ENCODE results near the gene TTC31. TPM values are rescaled to one million over a fixed set of nuclear protein-coding genes. Genes with fewer than 3 reads are reported as not detected.
"Not testable (repeated sequence)": the region's sequence is repeated elsewhere in the genome, so short reads cannot be mapped to it uniquely, and the experiment has no call there.

The TTC31 gene
- total RNA-seq, 1 donor from 2014 or later: 19.1 TPM

- peak overlapping the region; percentile 72 for H3K4me3 ChIP-seq (ENCODE audit: low read depth, low read length)
- H3K36me3 ChIP-seq (ENCODE audit: control insufficient read depth, insufficient read depth, low read length): no peaks in the 10 kb centered on the region
Observed at GRCh38 chr2:74439373-74439772, 43.5 kb upstream of the TTC31 start.

GRCh38 chr2:74439803-74440377 lies 43.0 kb upstream of the TTC31 start:
- H3K27me3 ChIP-seq (ENCODE audit: control insufficient read depth, insufficient read depth, low read length): no peaks in the 10 kb centered on the region
- peak overlapping the region; percentile 72 for H3K4me3 ChIP-seq (ENCODE audit: low read depth, low read length)
- no peaks in the 10 kb centered on the region for H3K36me3 ChIP-seq (ENCODE audit: control insufficient read depth, insufficient read depth, low read length)
- no peak for DNase-seq (ENCODE audit: low read depth)
- no peak for TF ChIP-seq CTCF (IDR thresholded peaks at IDR 0.05; ENCODE audit: insufficient read depth, low read length, poor library complexity, severe bottlenecking)

More at GRCh38 chr2:74439373-74439772, 43.5 kb upstream of the TTC31 start:
- no peaks in the 10 kb centered on the region for H3K27me3 ChIP-seq (ENCODE audit: control insufficient read depth, insufficient read depth, low read length)
- no peak for DNase-seq (ENCODE audit: low read depth)
- TF ChIP-seq CTCF (IDR thresholded peaks at IDR 0.05; ENCODE audit: insufficient read depth, low read length, poor library complexity, severe bottlenecking): no peak

GRCh38 chr2:74440378-74441169 lies 42.3 kb upstream of the TTC31 start:
- H3K27me3 ChIP-seq (ENCODE audit: control insufficient read depth, insufficient read depth, low read length): no peaks in the 10 kb centered on the region
- no peaks in the 10 kb centered on the region for H3K36me3 ChIP-seq (ENCODE audit: control insufficient read depth, insufficient read depth, low read length)
- H3K4me3 ChIP-seq (ENCODE audit: low read depth, low read length): peak overlapping the region; percentile 72
- no peak for DNase-seq (ENCODE audit: low read depth)
- peak; percentile 16 for TF ChIP-seq CTCF (IDR thresholded peaks at IDR 0.05; ENCODE audit: insufficient read depth, low read length, poor library complexity, severe bottlenecking)

- DNase-seq (ENCODE audit: low read depth): no peak
Observed at GRCh38 chr2:74441170-74441689, 41.7 kb upstream of the TTC31 start.

GRCh38 chr2:74441690-74442482 lies 41.0 kb upstream of the TTC31 start, which contains the start of gene RTKN:
TSS of gene RTKN (minus strand) at chr2:74441937. CDS start at chr2:74441816, 121 bp downstream.
- no peak for TF ChIP-seq CTCF (IDR thresholded peaks at IDR 0.05; ENCODE audit: insufficient read depth, low read length, poor library complexity, severe bottlenecking)
- DNase-seq (ENCODE audit: low read depth): no peak
- peak within 1 kb of the TSS; percentile 72 for H3K4me3 ChIP-seq (ENCODE audit: low read depth, low read length)
- no peaks in the 10 kb centered on the region for H3K27me3 ChIP-seq (ENCODE audit: control insufficient read depth, insufficient read depth, low read length)
- H3K36me3 ChIP-seq (ENCODE audit: control insufficient read depth, insufficient read depth, low read length): no peaks in the 10 kb centered on the region

More at GRCh38 chr2:74441170-74441689, 41.7 kb upstream of the TTC31 start:
- peak overlapping the region; percentile 72 for H3K4me3 ChIP-seq (ENCODE audit: low read depth, low read length)
- H3K36me3 ChIP-seq (ENCODE audit: control insufficient read depth, insufficient read depth, low read length): no peaks in the 10 kb centered on the region
- H3K27me3 ChIP-seq (ENCODE audit: control insufficient read depth, insufficient read depth, low read length): no peaks in the 10 kb centered on the region
- no peak for TF ChIP-seq CTCF (IDR thresholded peaks at IDR 0.05; ENCODE audit: insufficient read depth, low read length, poor library complexity, severe bottlenecking)

- DNase-seq (ENCODE audit: low read depth); H3K27me3 ChIP-seq (ENCODE audit: control insufficient read depth, insufficient read depth, low read length); H3K36me3 ChIP-seq (ENCODE audit: control insufficient read depth, insufficient read depth, low read length): not testable (repeated sequence)
- H3K4me3 ChIP-seq (ENCODE audit: low read depth, low read length): peak overlapping the region; percentile 72
Observed at GRCh38 chr2:74442483-74443297, 40.2 kb upstream of the TTC31 start.
